GM20431 (cell line): ENCODE results near the gene FBN2.
"Not testable (repeated sequence)": the region's sequence is repeated elsewhere in the genome, so short reads cannot be mapped to it uniquely, and the experiment has no call there.

Experiments used
- in situ Hi-C: fragments of 300-500 bp; cut with MseI, MboI; formaldehyde crosslinking; loops from one replicate; pipeline ENCODE4 v1.15.0; 2020; ENCODE audit warnings: low sequenced_read_pairs; ENCODE audit not compliant: unreplicated experiment

The FBN2 gene

GRCh38 chr5:128536254-128537220 is 1.5 kb downstream of the FBN2 start:
- in situ Hi-C loops: no loop called here

- in situ Hi-C loops: no loop called here
These were observed 2.8 kb downstream of the FBN2 start for GRCh38 chr5:128535251-128535650.

DNA sequence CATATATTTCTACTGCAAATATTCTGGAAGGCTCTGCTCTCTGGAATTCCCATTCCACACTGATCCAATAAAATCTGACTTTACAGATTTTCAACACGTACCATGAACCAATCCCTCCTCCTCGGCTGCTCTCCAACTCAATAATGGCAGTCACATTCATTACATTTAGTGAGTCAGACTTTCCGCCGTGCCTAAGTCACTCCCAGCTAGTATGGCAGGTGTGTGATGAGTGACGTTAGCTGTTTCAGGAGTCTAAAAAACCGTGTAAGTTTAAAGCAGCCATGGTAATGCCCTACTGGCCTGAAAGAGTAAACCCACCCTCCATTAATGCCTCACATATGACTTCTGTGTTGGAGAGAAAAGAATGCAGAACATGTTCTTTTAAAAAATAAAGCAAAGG is 3.3 kb downstream of the FBN2 start:
- in situ Hi-C loops: no loop called here

DNA sequence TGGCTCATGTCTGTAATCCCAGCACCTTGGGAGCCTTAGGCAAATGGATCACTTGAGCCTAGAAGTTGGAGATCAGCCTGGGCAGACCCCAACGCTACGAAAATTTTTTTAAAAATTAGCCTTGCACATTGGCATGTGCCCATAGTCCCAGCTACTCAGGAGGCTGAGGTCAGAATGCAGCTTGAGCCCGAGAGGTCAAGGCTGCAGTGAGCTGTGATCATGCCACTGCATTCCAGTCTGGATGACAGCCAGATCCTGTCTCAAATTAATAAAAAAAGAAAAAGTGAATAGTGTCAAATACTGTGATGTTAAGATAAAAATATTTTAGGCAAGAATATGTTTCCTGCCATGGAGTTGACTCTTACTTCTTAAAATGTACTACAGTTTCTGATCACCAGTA is 5.3 kb downstream of the FBN2 start:
- in situ Hi-C loops: no loop called here

- in situ Hi-C loops: no loop called here
These were observed 5.9 kb downstream of the FBN2 start for GRCh38 chr5:128532127-128532526.

GRCh38 chr5:128528637-128529255 is 9.3 kb downstream of the FBN2 start:
- in situ Hi-C loops: no loop called here

- in situ Hi-C loops: no loop called here
These were observed 9.9 kb downstream of the FBN2 start for GRCh38 chr5:128528126-128528525.

DNA sequence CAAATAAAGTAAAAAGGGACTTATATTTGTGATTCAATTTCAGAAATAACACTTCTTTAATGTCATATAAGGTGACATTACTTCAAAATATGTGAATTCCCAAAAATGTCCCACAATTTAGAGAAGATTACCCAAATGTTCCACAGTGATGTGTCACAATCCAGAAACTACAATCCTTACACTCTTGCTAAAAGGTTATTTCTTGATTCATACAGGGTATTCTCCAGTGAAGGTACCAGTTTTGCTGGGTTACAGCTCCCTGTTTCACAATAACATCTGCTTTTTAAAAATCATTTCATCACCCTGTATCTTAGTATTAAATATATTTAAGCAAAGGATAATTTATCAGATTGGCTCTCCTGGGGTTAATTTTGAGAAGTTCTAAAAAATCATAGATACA is 11.0 kb downstream of the FBN2 start:
- in situ Hi-C loops: no loop called here

DNA sequence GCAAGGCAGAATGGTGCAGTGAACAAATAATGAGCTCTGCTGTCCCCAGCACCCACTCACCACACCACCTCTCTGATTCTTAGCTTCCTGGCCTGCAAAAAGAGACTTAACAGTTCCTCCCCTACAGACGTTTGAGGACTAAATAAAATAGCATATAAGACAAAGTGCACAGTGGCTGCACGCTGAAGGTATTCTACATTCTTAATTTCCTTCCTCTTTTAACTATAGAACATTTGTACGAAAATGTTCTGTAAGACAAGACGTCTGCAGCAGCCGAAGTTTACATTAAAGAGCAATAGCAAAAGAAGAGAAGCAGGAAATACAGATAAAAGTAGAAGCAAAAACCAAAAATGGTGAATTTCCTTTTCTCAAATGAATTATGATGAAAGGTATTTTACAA is 15.7 kb downstream of the FBN2 start:
- in situ Hi-C loops: no loop called here

DNA sequence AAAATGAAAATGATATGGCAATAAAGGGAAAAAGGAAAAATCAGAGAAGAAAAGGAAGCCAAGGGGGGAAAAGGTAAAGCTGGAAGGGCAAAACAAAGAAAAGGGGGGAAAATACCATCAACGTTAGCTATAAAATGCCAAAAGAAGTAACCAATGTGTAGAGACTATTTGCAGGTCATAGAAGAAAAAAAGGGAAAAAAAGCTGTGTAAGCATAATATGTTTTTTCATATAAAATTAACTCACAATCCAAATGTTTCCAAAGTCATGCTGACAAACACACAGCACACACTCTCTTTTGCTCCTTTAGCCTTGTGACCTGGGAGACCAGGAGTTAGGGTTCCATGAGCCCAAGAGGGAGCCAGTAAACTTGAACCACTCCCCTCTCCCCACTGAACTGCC is 18.2 kb downstream of the FBN2 start:
- in situ Hi-C loops: no loop called here

GRCh38 chr5:128516978-128517377 is 21.1 kb downstream of the FBN2 start:
- in situ Hi-C loops: no loop called here

GRCh38 chr5:128513806-128514205 is 24.2 kb downstream of the FBN2 start:
- in situ Hi-C loops: no loop called here

- in situ Hi-C loops: no loop called here
These were observed 25.2 kb downstream of the FBN2 start for GRCh38 chr5:128512894-128513293.

DNA sequence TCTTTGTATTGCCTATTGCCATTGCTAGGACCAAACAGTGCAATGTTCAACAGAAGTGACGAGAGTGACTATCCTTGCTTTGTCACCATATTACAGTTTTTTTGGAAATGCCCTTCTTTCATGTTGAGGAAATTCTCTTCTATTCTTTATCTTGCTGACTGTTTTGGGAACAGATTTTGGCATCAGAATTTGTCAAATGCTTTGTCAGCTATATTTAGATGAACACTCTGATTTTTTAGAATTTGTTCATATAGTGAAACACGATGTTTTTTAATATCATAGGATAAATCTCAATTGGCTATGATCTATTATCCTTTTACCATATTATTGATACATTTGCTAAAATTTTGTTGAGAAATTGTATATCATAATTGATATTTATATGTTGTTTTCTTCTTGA is 31.4 kb downstream of the FBN2 start:
- in situ Hi-C loops: no loop called here

DNA sequence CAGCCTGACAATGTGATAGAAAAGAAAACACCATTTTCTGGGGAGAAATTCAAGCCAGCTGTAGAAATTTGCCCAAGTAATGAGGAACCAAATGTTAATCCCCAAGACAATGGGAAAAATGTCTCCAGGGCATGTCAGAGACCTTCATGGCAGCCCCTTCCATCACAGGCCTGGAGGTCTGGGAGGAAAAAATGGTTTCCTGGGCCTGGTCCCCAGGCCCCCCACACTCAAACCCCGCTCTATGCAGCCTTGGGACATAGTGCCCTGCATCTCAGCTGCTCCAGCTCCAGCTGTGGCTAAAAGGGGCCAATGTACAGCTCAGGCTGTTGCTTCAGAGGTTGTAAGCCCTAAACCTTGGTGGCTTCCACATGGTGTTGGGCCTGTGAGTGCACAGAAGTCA is 34.3 kb downstream of the FBN2 start:
- in situ Hi-C loops: not testable (repeated sequence)

DNA sequence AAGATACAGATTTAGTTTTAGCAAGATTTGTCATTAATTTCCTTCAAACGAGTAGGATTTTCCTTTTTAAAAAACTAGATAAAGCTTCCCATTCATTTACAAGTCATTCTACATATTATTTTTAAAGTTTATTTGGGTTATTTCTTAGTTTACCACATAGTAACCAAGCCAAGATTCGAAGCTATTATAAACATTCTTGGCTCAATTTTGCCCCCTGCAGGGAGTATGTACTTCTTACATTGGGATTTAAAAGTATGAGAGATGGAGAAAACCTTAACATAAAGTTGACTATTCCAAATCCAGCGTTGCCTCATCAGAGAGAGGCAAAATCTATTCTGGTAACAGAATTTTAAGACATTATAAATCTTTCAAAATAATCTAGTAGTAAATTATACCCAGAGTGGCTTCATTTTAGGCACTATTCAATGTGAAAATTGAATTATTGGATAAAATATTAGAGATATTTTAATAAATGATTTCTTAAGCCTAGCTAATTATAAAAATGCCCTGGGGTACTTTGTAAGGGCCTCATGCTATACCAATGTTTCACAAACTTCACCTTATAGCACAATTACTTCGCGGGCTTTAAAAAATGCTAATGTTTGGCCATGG is 39.1 kb downstream of the FBN2 start:
- in situ Hi-C loops: loop anchor here (10.0 kb wide), 1 partner anchor 284 kb away; no protein-coding TSS in a partner anchor

GRCh38 chr5:128494516-128494915 is 43.5 kb downstream of the FBN2 start:
- in situ Hi-C loops: loop anchor here (10.0 kb wide), 1 partner anchor 280 kb away; no protein-coding TSS in a partner anchor

- in situ Hi-C loops: loop anchor here (10.0 kb wide), 1 partner anchor 279 kb away; no protein-coding TSS in a partner anchor
These were observed 44.3 kb downstream of the FBN2 start for GRCh38 chr5:128493657-128494329.

GRCh38 chr5:128491291-128491690 is 46.8 kb downstream of the FBN2 start:
- in situ Hi-C loops: loop anchor here (10.0 kb wide), 1 partner anchor 276 kb away; no protein-coding TSS in a partner anchor

DNA sequence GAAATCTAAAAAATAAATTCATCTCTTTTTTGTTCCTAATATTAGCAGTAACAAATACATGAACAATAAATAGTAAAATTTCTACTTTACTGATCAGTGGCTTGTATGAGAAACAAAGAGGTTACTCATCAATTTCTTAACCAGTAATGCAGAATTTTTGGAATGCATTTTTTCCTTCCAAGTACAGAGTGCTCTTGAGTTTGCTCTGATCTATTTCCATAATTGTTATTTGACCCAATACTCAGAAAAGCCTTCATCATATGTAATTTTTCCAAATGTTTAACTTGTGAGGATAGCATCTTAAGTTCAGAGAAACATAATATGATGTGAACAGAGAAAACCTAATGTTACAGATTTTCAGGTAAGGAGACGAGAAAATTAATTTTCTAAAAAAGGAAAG is 47.3 kb downstream of the FBN2 start:
- in situ Hi-C loops: loop anchor here (10.0 kb wide), 1 partner anchor 276 kb away; no protein-coding TSS in a partner anchor
